AG08395 (cell line): Measurements from ENCODE around the gene ARHGEF39.

ENCODE experiments used
- DNase-seq: peaks from one replicate; pipeline ENCODE4 v3.0.0; 2012; ENCODE audit warnings: mixed read lengths, low spot score

ARHGEF39 gene

GRCh38 chr9:35675204-35675603 is 10.2 kb upstream of the ARHGEF39 start:
- no peak for DNase-seq

- no peak for DNase-seq
Observed at GRCh38 chr9:35674025-35674361, 9.0 kb upstream of the ARHGEF39 start.

- no peak for DNase-seq
Observed at GRCh38 chr9:35673132-35674024, 8.4 kb upstream of the ARHGEF39 start, which contains the start of gene CA9. Gene CA9, plus strand, starts transcription at chr9:35673928. Its CDS starts 32 bp downstream, at chr9:35673960.

GRCh38 chr9:35669331-35670145 is 4.5 kb upstream of the ARHGEF39 start:
- no peak for DNase-seq

GRCh38 chr9:35667939-35668338 is 2.9 kb upstream of the ARHGEF39 start:
- DNase-seq: no peak

- DNase-seq: no peak
Observed at GRCh38 chr9:35666549-35666948, 1.6 kb upstream of the ARHGEF39 start.

- DNase-seq: no peak
Observed at GRCh38 chr9:35666045-35666444, 1.1 kb upstream of the ARHGEF39 start.

GRCh38 chr9:35665471-35665818 is 450 bp upstream of the ARHGEF39 start:
- no peak for DNase-seq

- no peak for DNase-seq
Observed at GRCh38 chr9:35662437-35662836, 2.6 kb downstream of the ARHGEF39 start.

- DNase-seq: no peak
Observed at GRCh38 chr9:35661756-35662350, 3.1 kb downstream of the ARHGEF39 start.

- DNase-seq: no peak
Observed at GRCh38 chr9:35660966-35661415, 4.0 kb downstream of the ARHGEF39 start.

GRCh38 chr9:35659340-35659739 is 5.7 kb downstream of the ARHGEF39 start:
- DNase-seq: peak; percentile 42

GRCh38 chr9:35658968-35659220 is 6.1 kb downstream of the ARHGEF39 start:
- DNase-seq: peak; percentile 39

GRCh38 chr9:35658137-35658967 is 6.6 kb downstream of the ARHGEF39 start, which contains the start of gene CCDC107:
Gene CCDC107, plus strand, starts transcription at chr9:35658292. Its CDS starts 88 bp downstream, at chr9:35658380.
- DNase-seq: peak; percentile 98

GRCh38 chr9:35657546-35658136 is 7.4 kb downstream of the ARHGEF39 start, which contains the start of gene RMRP:
Gene RMRP, minus strand, starts transcription at chr9:35658019.
- DNase-seq: peak; percentile 95

- no peak for DNase-seq
Observed at GRCh38 chr9:35656831-35657545, 8.0 kb downstream of the ARHGEF39 start.

- DNase-seq: no peak
Observed at GRCh38 chr9:35656348-35656747, 8.6 kb downstream of the ARHGEF39 start.

GRCh38 chr9:35653611-35654010 is 11.4 kb downstream of the ARHGEF39 start:
- DNase-seq: no peak

GRCh38 chr9:35652829-35653209 is 12.2 kb downstream of the ARHGEF39 start:
- no peak for DNase-seq

GRCh38 chr9:35651956-35652828 is 12.8 kb downstream of the ARHGEF39 start:
- no peak for DNase-seq
